Prostate gland (tissue), 2 donors: ENCODE results near the gene VSNL1. TPM values are rescaled to one million over a fixed set of nuclear protein-coding genes. Genes with fewer than 3 reads are reported as not detected.

Experiments used
- DNase-seq: peaks from one replicate; pipeline ENCODE4 v3.0.0-alpha.2; 2019; ENCODE audit warnings: low spot score
- H3K27ac ChIP-seq, 2 donors: fragments of 200-600 bp; sonication (generic); 2 replicates each; pipeline ENCODE4 v1.5.1; 2017 to 2019
- H3K27me3 ChIP-seq: fragments of 200-600 bp; sonication (generic); replicated peaks from 2 replicates; pipeline ENCODE4 v1.5.1; 2019; ENCODE audit not compliant: insufficient read depth
- H3K36me3 ChIP-seq, 2 donors: fragments of 200-600 bp; sonication (generic); 1 replicate in 1 of 2; 2 replicates in 1 of 2; pipeline versions ENCODE4 v1.5.1 to v1.8.1; 2017 to 2019
- H3K4me1 ChIP-seq: fragments of 200-600 bp; sonication (generic); replicated peaks from 2 replicates; pipeline ENCODE4 v1.5.1; 2019
- H3K4me3 ChIP-seq, 2 donors: fragments of 200-600 bp; sonication (generic); 2 replicates each; pipeline ENCODE4 v1.5.1; 2017 to 2019
- H3K9me3 ChIP-seq: fragments of 200-600 bp; sonication (generic); 2 replicates; pipeline ENCODE4 v1.5.1; 2017
- POLR2A ChIP-seq: fragments of 450-650 bp; IDR thresholded peaks from one replicate; pipeline ENCODE4 v1.6.1; 2016; ENCODE audit warnings: antibody characterized with exemption, mild to moderate bottlenecking
- POLR2AphosphoS5 ChIP-seq: sonication (generic); formaldehyde crosslinking; IDR thresholded peaks from one replicate; pipeline ENCODE4 v1.6.1; 2017; ENCODE audit warnings: antibody characterized with exemption
- WGBS: methylation state at CpG from one replicate; pipeline ENCODE4 v1.1.5; 2018; 5-methylcytosine and 5-hydroxymethylcytosine counted together
- intact Hi-C: fragments of 100-400 bp; cut with DNase I; formaldehyde crosslinking; loops from one replicate; pipeline ENCODE4 v1.14.2; 2022
- total RNA-seq, 2 donors: library from RNA; depleted of rRNA; stranded (reverse); fragments of >200 nt; gene quantifications; one replicate each; pipeline ENCODE4 v1.1.0, GENCODE V29; 2016
- TF ChIP-seq, protein P1 (sequence below), 4 experiments: fragments of 200-600 bp in 2 of 4; fragments of 450-650 bp in 2 of 4; sonication (generic) in 2 of 4; IDR thresholded peaks; 1 replicate in 3 of 4; 2 replicates in 1 of 4; pipeline ENCODE4 v1.5.1; 2016 to 2019; ENCODE audit warnings: antibody characterized with exemption in 4 of 4, mild to moderate bottlenecking in 2 of 4, moderate library complexity in 2 of 4

The VSNL1 gene
- total RNA-seq = 10 to 100 TPM in 1 of 2 donors, 1 to 10 TPM in 1; 4.4 to 11.7 TPM

DNA sequence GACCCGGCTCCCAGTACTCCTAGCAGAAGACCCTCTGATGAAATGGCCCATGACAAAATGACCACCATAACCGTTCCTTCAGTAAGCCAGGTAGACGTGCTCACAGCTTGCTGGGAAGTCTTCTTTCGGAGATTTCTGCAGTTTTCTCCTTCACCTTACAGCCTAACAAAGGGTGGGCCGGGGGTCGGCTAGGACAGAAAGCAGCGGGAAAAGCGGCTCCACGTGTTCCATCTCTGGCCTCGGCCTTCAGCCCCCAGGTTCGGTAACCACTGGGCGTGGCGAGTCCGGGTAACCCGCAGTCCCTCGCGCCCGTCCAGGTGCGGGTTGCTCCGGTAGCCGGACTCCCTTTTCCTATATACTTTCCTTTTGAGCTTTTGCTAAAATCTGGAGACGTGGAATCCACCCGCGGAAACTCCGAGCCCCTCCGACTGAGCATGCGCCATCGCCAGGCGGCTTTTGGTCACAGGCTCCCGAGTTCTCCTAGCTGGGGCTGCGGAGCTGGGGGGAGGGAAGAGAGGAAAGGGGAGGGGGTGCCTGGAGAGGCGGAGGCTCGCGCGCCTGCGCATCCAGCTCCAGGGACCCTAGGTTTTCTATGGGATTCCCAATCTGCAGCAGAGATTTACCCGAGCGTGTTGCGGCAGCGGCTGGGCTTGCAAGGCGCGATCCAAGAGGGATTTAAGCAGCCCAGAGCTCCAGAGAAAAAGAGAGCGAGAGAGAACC, at the start of gene VSNL1:
Gene VSNL1 (plus strand): TSS at position 604 of the 720 bp plus-strand sequence. CDS start 51,379 bp downstream, outside the sequence.
- Histone ChIP-seq H3K27me3 (peaks cover 15% of the 10 kb centered on the region), H3K9me3 (no peaks in the 10 kb centered on the region), H3K27ac (peak within 1 kb of the TSS; percentile 52 to 67), H3K36me3 (no peaks in the 10 kb centered on the region), H3K4me3 (peak within 1 kb of the TSS; percentile 20 to 29), H3K4me1 (peaks cover 3% of the 10 kb centered on the region)
- TF ChIP-seq POLR2A (peak; percentile 45), POLR2AphosphoS5 (peak; percentile 64)
- TF ChIP-seq, protein P1, sequence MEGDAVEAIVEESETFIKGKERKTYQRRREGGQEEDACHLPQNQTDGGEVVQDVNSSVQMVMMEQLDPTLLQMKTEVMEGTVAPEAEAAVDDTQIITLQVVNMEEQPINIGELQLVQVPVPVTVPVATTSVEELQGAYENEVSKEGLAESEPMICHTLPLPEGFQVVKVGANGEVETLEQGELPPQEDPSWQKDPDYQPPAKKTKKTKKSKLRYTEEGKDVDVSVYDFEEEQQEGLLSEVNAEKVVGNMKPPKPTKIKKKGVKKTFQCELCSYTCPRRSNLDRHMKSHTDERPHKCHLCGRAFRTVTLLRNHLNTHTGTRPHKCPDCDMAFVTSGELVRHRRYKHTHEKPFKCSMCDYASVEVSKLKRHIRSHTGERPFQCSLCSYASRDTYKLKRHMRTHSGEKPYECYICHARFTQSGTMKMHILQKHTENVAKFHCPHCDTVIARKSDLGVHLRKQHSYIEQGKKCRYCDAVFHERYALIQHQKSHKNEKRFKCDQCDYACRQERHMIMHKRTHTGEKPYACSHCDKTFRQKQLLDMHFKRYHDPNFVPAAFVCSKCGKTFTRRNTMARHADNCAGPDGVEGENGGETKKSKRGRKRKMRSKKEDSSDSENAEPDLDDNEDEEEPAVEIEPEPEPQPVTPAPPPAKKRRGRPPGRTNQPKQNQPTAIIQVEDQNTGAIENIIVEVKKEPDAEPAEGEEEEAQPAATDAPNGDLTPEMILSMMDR (IDR thresholded peaks at IDR 0.05) = peak in 1 of 4 experiments; percentile 9
- DNase-seq = peak; percentile 85
- intact Hi-C loops = no loop called here
- WGBS = under 1% methylated on average over 43 of the region's 43 CpGs

DNA sequence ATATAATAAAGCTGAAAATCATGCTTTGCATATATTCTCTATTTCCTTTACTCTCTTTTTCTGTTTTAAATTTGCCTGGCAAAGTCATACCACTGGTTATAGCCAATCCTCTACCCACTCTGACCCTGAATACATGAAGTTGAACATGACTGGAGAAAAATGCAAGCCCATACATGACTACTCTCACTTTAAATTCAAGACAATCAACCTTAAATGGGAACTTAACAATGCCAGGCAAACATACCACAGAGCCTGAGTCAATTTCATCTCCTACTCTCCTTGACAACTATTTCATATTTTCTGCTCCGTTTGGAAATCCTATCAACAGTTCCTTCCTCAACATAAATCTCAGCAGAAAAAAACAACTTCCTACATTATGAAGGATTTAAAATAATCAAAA, 44.9 kb upstream of the VSNL1 start:
- 26% methylated on average over 1 of the region's 1 CpG for WGBS
- DNase-seq = no peak
- Histone ChIP-seq H3K27me3 (no peaks in the 10 kb centered on the region), H3K36me3 (no peaks in the 10 kb centered on the region), H3K4me3 (no peak overlapping the region), H3K9me3 (no peaks in the 10 kb centered on the region), H3K27ac (no peak overlapping the region), H3K4me1 (no peaks in the 10 kb centered on the region)
- intact Hi-C loops = no loop called here
- TF ChIP-seq POLR2AphosphoS5 (no peak), POLR2A (no peak)
- TF ChIP-seq, protein P1 (IDR thresholded peaks at IDR 0.05) = no peak

DNA sequence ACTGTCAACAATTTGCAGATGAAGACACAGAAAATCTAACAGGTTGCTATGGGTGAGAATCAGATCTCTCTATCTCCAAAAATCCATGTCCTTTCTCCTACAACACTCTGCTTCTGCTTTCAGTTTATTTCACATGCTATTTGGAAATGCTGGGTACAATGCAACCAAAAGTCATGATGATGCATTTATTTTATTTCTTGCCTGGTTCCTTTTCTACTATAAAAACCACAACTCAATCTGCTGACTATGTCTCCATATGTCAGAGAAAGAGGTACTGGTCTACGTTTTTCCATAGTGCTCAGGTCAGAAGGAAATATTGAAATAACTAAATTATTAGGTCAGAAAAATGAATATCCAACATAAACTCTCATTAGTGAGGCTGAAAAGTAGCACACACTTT, 42.8 kb upstream of the VSNL1 start:
- 62% methylated on average over 1 of the region's 1 CpG for WGBS
- no peaks in the 10 kb centered on the region for H3K9me3 ChIP-seq

DNA sequence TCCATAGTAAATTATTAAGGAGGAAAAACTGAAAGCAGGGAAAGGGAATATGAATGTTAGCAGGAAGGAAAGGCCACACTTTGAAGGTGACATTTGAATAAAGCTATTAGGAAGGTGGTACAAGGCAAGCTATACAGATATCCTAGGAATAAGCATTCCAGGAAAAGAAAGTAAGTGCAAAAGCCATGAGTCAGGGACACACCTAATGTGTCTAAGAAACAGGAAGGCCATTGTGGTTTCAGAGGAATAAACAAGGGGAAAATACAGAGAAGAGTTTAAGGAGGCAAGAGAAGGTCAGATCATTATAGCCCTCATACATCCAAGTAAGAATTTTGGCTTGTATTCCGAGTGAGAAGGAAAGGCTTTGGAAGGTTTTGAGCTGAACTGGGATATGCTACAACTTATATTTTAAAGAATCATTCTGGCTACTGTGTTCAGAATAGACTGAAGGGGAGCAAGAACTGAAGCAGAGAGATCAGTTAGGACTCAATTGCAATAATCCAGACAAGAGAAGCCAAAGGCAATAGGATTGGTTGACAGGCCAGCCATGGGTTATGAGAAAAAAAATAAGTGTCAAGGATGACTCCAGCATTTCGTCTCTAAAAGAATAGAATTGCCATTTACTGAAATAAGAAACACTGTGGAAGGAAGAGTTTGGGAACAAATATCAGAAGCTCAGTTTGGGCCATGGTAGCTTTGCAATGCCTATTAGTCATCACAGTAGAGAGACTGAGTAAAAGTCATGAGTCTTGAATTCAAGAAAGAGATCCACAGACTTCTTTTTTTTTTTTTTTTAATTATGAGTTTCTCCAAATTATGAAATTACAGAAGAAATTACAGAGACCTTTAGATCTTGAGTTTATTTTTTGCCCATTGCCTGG, 33.5 kb upstream of the VSNL1 start:
- H3K27ac ChIP-seq = no peak overlapping the region
- H3K27me3 ChIP-seq = no peaks in the 10 kb centered on the region
- no peak for TF ChIP-seq POLR2AphosphoS5
- TF ChIP-seq, protein P1 (IDR thresholded peaks at IDR 0.05) = no peak
- TF ChIP-seq POLR2A = no peak
- 84% methylated on average over 2 of the region's 2 CpGs for WGBS
- intact Hi-C loops = no loop called here
- DNase-seq = no peak
- no peaks in the 10 kb centered on the region for H3K4me1 ChIP-seq
- H3K36me3 ChIP-seq = no peaks in the 10 kb centered on the region
- no peaks in the 10 kb centered on the region for H3K9me3 ChIP-seq
- H3K4me3 ChIP-seq = no peak overlapping the region

More for the DNA sequence above, 42.8 kb upstream of the VSNL1 start:
- Histone ChIP-seq H3K27ac (no peak overlapping the region), H3K4me3 (no peak overlapping the region), H3K36me3 (no peaks in the 10 kb centered on the region), H3K27me3 (no peaks in the 10 kb centered on the region), H3K4me1 (no peaks in the 10 kb centered on the region)
- TF ChIP-seq, protein P1 (IDR thresholded peaks at IDR 0.05) = no peak
- TF ChIP-seq POLR2AphosphoS5 = no peak
- TF ChIP-seq POLR2A = no peak
- DNase-seq = no peak
- intact Hi-C loops = no loop called here
